Upper lobe of right lung (tissue), 1 donor: ENCODE measurements around the gene USP11. TPM values are rescaled to one million over a fixed set of nuclear protein-coding genes. Genes with fewer than 3 reads are reported as not detected.

ENCODE experiments used
- ATAC-seq: fragments of 200-7000 bp; cut with Tn5 transposase; one replicate; pipeline ENCODE4 v1.9.1; 2020; ENCODE audit warnings: mild to moderate bottlenecking, moderate library complexity
- DNase-seq: peaks from one replicate; pipeline ENCODE4 v3.0.0-alpha.2; 2020
- H3K27ac ChIP-seq: fragments of 200-600 bp; one replicate; pipeline ENCODE4 v1.8.0; 2022
- H3K27me3 ChIP-seq: fragments of 200-600 bp; one replicate; pipeline ENCODE4 v1.8.0; 2022; ENCODE audit warnings: mild to moderate bottlenecking
- H3K36me3 ChIP-seq: fragments of 200-600 bp; one replicate; pipeline ENCODE4 v1.8.0; 2022
- H3K4me1 ChIP-seq: fragments of 200-600 bp; one replicate; pipeline ENCODE4 v1.8.0; 2022
- H3K4me3 ChIP-seq: fragments of 200-600 bp; one replicate; pipeline ENCODE4 v1.8.0; 2022; ENCODE audit warnings: mild to moderate bottlenecking
- H3K9me3 ChIP-seq: fragments of 200-600 bp; one replicate; pipeline ENCODE4 v1.8.0; 2022
- intact Hi-C: fragments of 100-400 bp; cut with DNase I; formaldehyde crosslinking; loops from one replicate; pipeline ENCODE4 v1.11.0; 2022
- total RNA-seq: library from RNA; stranded (reverse); fragmentation: NEBNext Ultra II Directional; extraction: Animal tissue kit (Norgen Biotek cat#: 25700); gene quantifications from one replicate; pipeline ENCODE4 v1.2.1, GENCODE V29; 2021
- TF ChIP-seq, protein P1 (sequence below): fragments of 200-600 bp; IDR thresholded peaks from one replicate; pipeline ENCODE4 v1.8.0; 2022; ENCODE audit warnings: antibody characterized with exemption
- donor health status: DM: no; HTN: yes; CAD: no; lungs with severe emphysema.

The USP11 gene
- total RNA-seq, 1 donor from 2014 or later, result 56.0 TPM

DNA sequence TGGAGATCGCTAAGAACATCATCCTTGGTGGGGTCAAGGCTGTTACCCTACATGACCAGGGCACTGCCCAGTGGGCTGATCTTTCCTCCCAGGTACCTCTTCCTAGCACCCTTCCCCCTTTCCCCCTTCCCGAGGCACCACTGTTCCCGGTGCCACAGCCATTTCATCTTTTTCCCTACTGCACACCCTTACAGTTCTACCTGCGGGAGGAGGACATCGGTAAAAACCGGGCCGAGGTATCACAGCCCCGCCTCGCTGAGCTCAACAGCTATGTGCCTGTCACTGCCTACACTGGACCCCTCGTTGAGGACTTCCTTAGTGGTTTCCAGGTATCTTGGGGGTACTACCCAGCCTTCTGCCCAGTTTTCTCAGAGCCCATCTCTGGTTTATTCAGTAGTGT is 33.5 kb upstream of the USP11 start:
- DNase-seq (no peak), ATAC-seq (no peak)
- peaks cover 51% of the 10 kb centered on the region for H3K36me3 ChIP-seq
- no peak overlapping the region for H3K4me3 ChIP-seq
- no peaks in the 10 kb centered on the region for H3K9me3 ChIP-seq
- peaks cover 20% of the 10 kb centered on the region for H3K4me1 ChIP-seq
- intact Hi-C loops, result loop anchor here (10.0 kb wide), 2 partner anchors 186 to 326 kb away; no protein-coding TSS in a partner anchor
- TF ChIP-seq, protein P1, sequence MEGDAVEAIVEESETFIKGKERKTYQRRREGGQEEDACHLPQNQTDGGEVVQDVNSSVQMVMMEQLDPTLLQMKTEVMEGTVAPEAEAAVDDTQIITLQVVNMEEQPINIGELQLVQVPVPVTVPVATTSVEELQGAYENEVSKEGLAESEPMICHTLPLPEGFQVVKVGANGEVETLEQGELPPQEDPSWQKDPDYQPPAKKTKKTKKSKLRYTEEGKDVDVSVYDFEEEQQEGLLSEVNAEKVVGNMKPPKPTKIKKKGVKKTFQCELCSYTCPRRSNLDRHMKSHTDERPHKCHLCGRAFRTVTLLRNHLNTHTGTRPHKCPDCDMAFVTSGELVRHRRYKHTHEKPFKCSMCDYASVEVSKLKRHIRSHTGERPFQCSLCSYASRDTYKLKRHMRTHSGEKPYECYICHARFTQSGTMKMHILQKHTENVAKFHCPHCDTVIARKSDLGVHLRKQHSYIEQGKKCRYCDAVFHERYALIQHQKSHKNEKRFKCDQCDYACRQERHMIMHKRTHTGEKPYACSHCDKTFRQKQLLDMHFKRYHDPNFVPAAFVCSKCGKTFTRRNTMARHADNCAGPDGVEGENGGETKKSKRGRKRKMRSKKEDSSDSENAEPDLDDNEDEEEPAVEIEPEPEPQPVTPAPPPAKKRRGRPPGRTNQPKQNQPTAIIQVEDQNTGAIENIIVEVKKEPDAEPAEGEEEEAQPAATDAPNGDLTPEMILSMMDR, result no peak
- no peaks in the 10 kb centered on the region for H3K27me3 ChIP-seq
- no peak overlapping the region for H3K27ac ChIP-seq

DNA sequence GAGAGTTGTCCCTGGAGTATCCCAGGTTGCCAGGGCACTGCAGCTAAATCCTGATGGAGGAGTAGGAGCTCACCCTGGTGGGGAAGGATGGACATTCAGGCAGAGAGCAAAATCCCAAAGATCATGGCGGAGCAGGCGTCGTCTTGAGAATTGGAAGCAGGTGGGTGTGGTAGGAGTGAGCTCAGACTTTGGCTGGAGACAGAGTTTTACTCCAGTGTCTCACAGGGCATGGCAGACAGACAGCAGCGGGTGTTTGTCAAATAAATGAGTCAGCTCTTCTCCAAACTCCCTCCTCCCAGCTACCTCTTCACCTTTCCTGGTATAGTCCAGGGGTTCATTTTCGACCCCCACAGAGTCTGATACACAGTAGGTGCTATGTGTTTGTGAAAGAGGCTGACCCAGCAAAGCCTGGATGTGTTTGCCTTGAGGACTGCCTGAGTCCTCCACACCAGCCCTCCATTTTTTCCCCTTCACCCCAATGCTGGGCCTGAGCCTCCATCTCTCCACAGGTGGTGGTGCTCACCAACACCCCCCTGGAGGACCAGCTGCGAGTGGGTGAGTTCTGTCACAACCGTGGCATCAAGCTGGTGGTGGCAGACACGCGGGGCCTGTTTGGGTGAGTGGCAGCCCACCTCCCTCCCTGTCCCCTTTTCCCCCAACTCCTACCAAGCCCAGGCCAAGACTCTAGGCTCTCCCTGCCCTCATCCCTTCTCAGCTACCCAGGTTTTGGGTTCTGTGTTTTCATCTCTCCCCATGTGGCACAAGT is 32.2 kb upstream of the USP11 start:
- intact Hi-C loops, result no loop called here
- no peak for DNase-seq
- ATAC-seq, result peak; percentile 53
- TF ChIP-seq, protein P1, result no peak
- H3K36me3 ChIP-seq, result peaks cover 51% of the 10 kb centered on the region
- H3K27me3 ChIP-seq, result no peaks in the 10 kb centered on the region
- no peak overlapping the region for H3K27ac ChIP-seq
- no peaks in the 10 kb centered on the region for H3K9me3 ChIP-seq
- peaks cover 15% of the 10 kb centered on the region for H3K4me1 ChIP-seq
- no peak overlapping the region for H3K4me3 ChIP-seq

DNA sequence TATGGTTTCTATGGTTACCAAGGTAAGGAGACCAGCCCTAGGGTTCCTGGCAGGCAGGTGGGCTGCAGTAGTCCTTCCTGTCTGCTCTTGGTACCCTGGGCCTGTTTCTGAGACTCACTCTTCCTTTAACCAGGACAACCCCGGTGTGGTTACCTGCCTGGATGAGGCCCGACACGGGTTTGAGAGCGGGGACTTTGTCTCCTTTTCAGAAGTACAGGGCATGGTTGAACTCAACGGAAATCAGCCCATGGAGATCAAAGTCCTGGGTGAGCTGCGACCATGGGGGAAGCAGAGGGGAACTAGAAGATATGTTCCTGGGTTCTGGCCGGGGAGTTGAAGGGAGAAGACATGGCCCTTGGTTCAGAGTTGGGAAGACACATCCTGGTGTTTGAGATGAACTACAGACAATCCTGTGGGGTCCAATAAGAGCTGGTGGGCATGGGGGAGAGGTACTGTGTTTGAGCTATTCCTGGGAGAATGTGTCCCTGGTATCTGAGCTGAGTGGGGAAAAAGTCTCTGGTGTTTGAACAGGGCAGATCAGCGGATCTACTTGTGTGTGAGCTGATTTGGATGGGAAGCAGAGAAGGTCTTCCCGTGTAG is 31.4 kb upstream of the USP11 start:
- TF ChIP-seq, protein P1, result no peak
- no peaks in the 10 kb centered on the region for H3K9me3 ChIP-seq
- no peaks in the 10 kb centered on the region for H3K27me3 ChIP-seq
- intact Hi-C loops, result no loop called here
- DNase-seq, result no peak
- H3K36me3 ChIP-seq, result peaks cover 58% of the 10 kb centered on the region
- no peak overlapping the region for H3K4me3 ChIP-seq
- H3K4me1 ChIP-seq, result peaks cover 8% of the 10 kb centered on the region
- no peak for ATAC-seq
- no peak overlapping the region for H3K27ac ChIP-seq

DNA sequence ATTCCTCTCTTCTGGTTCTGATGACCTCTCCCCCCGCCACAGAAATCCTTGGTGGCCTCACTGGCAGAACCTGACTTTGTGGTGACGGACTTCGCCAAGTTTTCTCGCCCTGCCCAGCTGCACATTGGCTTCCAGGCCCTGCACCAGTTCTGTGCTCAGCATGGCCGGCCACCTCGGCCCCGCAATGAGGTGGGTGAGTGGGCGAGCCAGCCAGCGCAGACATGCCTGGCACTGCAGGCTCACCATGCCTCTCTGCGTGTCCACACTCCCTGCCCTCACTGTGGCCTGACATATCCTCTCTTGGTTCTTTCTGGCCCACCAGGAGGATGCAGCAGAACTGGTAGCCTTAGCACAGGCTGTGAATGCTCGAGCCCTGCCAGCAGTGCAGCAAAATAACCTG is 30.5 kb upstream of the USP11 start:
- Histone ChIP-seq H3K36me3 (peaks cover 67% of the 10 kb centered on the region), H3K9me3 (no peaks in the 10 kb centered on the region), H3K4me1 (peaks cover 3% of the 10 kb centered on the region), H3K27ac (no peak overlapping the region), H3K27me3 (no peaks in the 10 kb centered on the region), H3K4me3 (no peak overlapping the region)
- ATAC-seq, result no peak
- no peak for DNase-seq
- intact Hi-C loops, result no loop called here
- TF ChIP-seq, protein P1, result no peak

DNA sequence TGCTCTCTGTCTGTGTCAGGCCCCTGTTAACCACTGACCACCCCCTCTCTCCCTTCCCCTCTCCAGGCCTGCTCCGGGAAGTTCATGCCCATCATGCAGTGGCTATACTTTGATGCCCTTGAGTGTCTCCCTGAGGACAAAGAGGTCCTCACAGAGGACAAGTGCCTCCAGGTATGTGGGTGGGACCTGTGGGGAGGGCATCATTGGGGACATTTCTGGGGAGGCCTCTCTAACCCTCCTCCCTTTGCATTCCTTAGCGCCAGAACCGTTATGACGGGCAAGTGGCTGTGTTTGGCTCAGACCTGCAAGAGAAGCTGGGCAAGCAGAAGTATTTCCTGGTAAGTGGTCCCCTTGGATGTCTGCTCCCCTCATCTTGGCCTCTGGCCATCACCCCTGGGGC is 29.9 kb upstream of the USP11 start:
- ATAC-seq, result peak; percentile 62
- H3K36me3 ChIP-seq, result peaks cover 72% of the 10 kb centered on the region

More for the DNA sequence above, 29.9 kb upstream of the USP11 start:
- intact Hi-C loops, result no loop called here
- Histone ChIP-seq H3K4me3 (no peak overlapping the region), H3K4me1 (no peaks in the 10 kb centered on the region), H3K27me3 (no peaks in the 10 kb centered on the region), H3K27ac (no peak overlapping the region), H3K9me3 (no peaks in the 10 kb centered on the region)
- no peak for DNase-seq
- TF ChIP-seq, protein P1, result no peak
